K562 (cell line): ENCODE measurements around the gene CYB5D1. TPM values are rescaled to one million over a fixed set of nuclear protein-coding genes. Genes with fewer than 3 reads are reported as not detected.

Experiments used
- ARID2 ChIP-seq: fragments of 450-650 bp; IDR thresholded peaks from 2 replicates; pipeline ENCODE4 v1.6.1; 2017; ENCODE audit warnings: antibody characterized with exemption, mild to moderate bottlenecking
- ARID4B ChIP-seq: sonication (generic); formaldehyde crosslinking; IDR thresholded peaks from 2 replicates; pipeline ENCODE4 v1.8.0; 2022; ENCODE audit warnings: mild to moderate bottlenecking, missing genetic modification reagents
- BRD9 ChIP-seq: fragments of 450-650 bp; IDR thresholded peaks from 2 replicates; pipeline ENCODE4 v1.6.1; 2018; ENCODE audit warnings: low read depth; ENCODE audit not compliant: partially characterized antibody
- CTBP1 ChIP-seq: fragments of 450-650 bp; IDR thresholded peaks from 2 replicates; pipeline ENCODE4 v1.6.1; 2016; ENCODE audit warnings: borderline replicate concordance
- FOXJ2 ChIP-seq: fragments of 200-800 bp; sonication (Bioruptor generic); IDR thresholded peaks from 2 replicates; pipeline ENCODE4 v1.6.1; 2016; ENCODE audit warnings: missing genetic modification characterization, missing compliant biosample characterization
- JUND ChIP-seq, 2 experiments: IDR thresholded peaks; 2 replicates in 1 of 2; 3 replicates in 1 of 2; pipeline ENCODE4 v1.6.1; 2011; ENCODE audit warnings: borderline replicate concordance in 2 of 2, low read depth in 2 of 2, low read length in 2 of 2, improper control_type of control experiment in 1 of 2, missing biosample characterization in 1 of 2, missing genetic modification characterization in 1 of 2, missing genetic modification reagents in 1 of 2
- MYC ChIP-seq, 2 experiments: fragments of 250-450 bp in 1 of 2; sonication (Bioruptor Pico) in 1 of 2; IDR thresholded peaks; 2 replicates each; pipeline versions ENCODE4 v1.5.1 to v1.6.1; 2012 to 2021; ENCODE audit warnings: low read depth in 2 of 2, borderline replicate concordance in 1 of 2, improper control_type of control experiment in 1 of 2, low read length in 1 of 2, mild to moderate bottlenecking in 1 of 2, moderate library complexity in 1 of 2
- SIX5 ChIP-seq, 2 experiments: IDR thresholded peaks; 2 replicates each; pipeline ENCODE4 v1.6.1; 2011; ENCODE audit warnings: low read length in 2 of 2, borderline replicate concordance in 1 of 2, low read depth in 1 of 2, mild to moderate bottlenecking in 1 of 2, moderate library complexity in 1 of 2; ENCODE audit not compliant: insufficient read depth in 1 of 2
- SUPT5H ChIP-seq: fragments of 450-650 bp; IDR thresholded peaks from 2 replicates; pipeline ENCODE4 v1.6.1; 2016
- THAP7 ChIP-seq: fragments of 250-450 bp; sonication (Bioruptor Pico); IDR thresholded peaks from 2 replicates; pipeline ENCODE4 v1.5.0; 2021
- ZNF644 ChIP-seq: fragments of 200-800 bp; sonication (Bioruptor generic); IDR thresholded peaks from 2 replicates; pipeline ENCODE4 v1.6.1; 2016; ENCODE audit warnings: low read depth, missing genetic modification characterization, missing compliant biosample characterization
- ZNF76 ChIP-seq: fragments of 250-450 bp; sonication (Bioruptor Pico); IDR thresholded peaks from 2 replicates; pipeline ENCODE4 v1.4.0; 2020; ENCODE audit warnings: mild to moderate bottlenecking, moderate library complexity, borderline replicate concordance
- ZNF766 ChIP-seq: fragments of 200-800 bp; sonication (Bioruptor generic); conservative IDR thresholded peaks from 2 replicates; pipeline ENCODE4 v1.6.1; 2016; ENCODE audit warnings: missing genetic modification characterization, missing compliant biosample characterization
- polyA plus RNA-seq, 8 experiments: library from polyadenylated mRNA; depleted of rRNA in 4 of 8; stranded (reverse) in 5 of 8; unstranded in 3 of 8; fragments of >200 nt; fragmentation: Nextera tagmentation in 2 of 8; fragmentation: Illumina TruSeq in 1 of 8; extraction: Ambion mirVana in 2 of 8; extraction: Trizol in 1 of 8; gene quantifications; 2 replicates each; pipeline versions ENCODE4 v1.2.1 to v1.2.3, GENCODE V29; 2011 to 2014; ENCODE audit warnings: inconsistent platforms in 1 of 8, missing spikeins in 1 of 8
- total RNA-seq, 7 experiments: library from RNA; depleted of rRNA in 6 of 7; stranded (reverse); fragments of >200 nt in 6 of 7; fragmentation: Illumina TruSeq in 2 of 7; extraction: Trizol in 2 of 7; gene quantifications; 2 replicates each; pipeline versions ENCODE4 v1.2.1 to v1.2.3, GENCODE V29; 2011 to 2021; ENCODE audit warnings: low replicate concordance in 1 of 7
- TF ChIP-seq, protein P1 (sequence below), 2 experiments: IDR thresholded peaks; 2 replicates each; pipeline ENCODE4 v1.6.1; 2011; ENCODE audit warnings: borderline replicate concordance in 1 of 2, control low read depth in 1 of 2, low read depth in 1 of 2, low read length in 1 of 2, mild to moderate bottlenecking in 1 of 2, mixed read lengths in 1 of 2, moderate library complexity in 1 of 2; ENCODE audit not compliant: insufficient read depth in 1 of 2, insufficient read length in 1 of 2, poor library complexity in 1 of 2, severe bottlenecking in 1 of 2; ENCODE audit errors: extremely low read depth in 1 of 2
- TF ChIP-seq, protein P2 (sequence below), 2 experiments: fragments of 150-350 bp in 1 of 2; IDR thresholded peaks; 2 replicates each; pipeline ENCODE4 v1.6.1; 2012 to 2016; ENCODE audit warnings: low read depth in 2 of 2, low read length in 2 of 2, mild to moderate bottlenecking in 1 of 2, moderate library complexity in 1 of 2

The CYB5D1 gene
- total and polyA plus RNA-seq, 9 of the 15 experiments (the other 6 are each of a cell fraction or from before 2014, with no cell fraction given) = 2.4 to 7.9 (median 5.7) TPM

DNA sequence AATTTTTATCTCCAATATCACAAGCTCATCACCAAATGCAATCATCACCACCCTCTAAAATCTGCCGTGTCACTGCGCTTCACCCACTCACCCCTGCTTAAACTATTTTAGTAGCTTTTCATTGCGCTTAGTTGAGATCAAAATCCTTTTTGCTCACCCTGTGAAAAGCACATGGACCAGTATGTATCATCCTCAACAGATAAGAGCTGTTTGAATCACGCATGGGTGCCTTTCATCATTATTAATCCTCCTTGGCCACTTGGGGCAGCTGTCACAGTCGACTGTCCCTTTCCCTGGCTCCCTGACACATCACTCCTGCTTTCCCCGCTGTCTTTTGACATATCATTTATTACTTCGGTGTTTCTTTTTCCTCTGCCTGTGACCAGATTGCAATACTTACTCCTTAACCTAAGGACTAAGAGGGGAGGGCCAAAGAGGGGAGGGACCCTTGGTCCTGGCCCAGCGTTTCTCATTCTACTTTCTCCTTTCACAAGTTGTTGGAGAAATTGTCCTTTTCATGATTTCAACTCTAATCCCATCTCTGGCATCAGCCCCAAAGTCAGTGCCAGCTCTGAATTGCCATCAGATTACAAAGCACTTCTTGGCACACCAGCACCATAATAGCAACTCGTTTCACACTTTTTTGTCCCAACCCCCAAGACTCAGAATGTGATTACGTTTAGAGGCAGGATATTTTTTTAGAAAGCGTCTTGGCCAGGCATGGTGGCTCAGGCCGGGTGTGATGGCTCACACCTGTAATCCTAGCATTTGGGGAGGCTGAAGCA, 32.4 kb upstream of the CYB5D1 start (continued):
- TF ChIP-seq ARID4B (CRISPR knock-in tag) = no peak
- no peak for TF ChIP-seq SUPT5H
- peak; percentile 37; the same call in 1 of the 2 replicates for TF ChIP-seq JUND (IDR thresholded peaks at IDR 0.05; ENCODE audit: borderline replicate concordance, low read depth, low read length)
- no peak for TF ChIP-seq JUND (tag; IDR thresholded peaks at IDR 0.05; ENCODE audit: borderline replicate concordance, low read depth, low read length)
- no peak for TF ChIP-seq SIX5 (IDR thresholded peaks at IDR 0.05; ENCODE audit: borderline replicate concordance in 1 of 2, insufficient read depth in 1 of 2, low read depth in 1 of 2, low read length in 2 of 2)
- no peak for TF ChIP-seq THAP7
- no peak for TF ChIP-seq ARID2
- no peak for TF ChIP-seq ZNF766 (CRISPR knock-in tag)
- TF ChIP-seq, protein P1, sequence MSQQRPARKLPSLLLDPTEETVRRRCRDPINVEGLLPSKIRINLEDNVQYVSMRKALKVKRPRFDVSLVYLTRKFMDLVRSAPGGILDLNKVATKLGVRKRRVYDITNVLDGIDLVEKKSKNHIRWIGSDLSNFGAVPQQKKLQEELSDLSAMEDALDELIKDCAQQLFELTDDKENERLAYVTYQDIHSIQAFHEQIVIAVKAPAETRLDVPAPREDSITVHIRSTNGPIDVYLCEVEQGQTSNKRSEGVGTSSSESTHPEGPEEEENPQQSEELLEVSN (IDR thresholded peaks at IDR 0.05; ENCODE audit: borderline replicate concordance in 1 of 2, extremely low read depth in 1 of 2, insufficient read depth in 1 of 2, insufficient read length in 1 of 2, low read depth in 1 of 2, low read length in 1 of 2, poor library complexity in 1 of 2, severe bottlenecking in 1 of 2) = no peak
- no peak for TF ChIP-seq FOXJ2 (tag)
- TF ChIP-seq MYC (IDR thresholded peaks at IDR 0.05; ENCODE audit: low read depth, low read length) = peak; percentile 39; the same call in 1 of the 2 replicates
- TF ChIP-seq MYC (CRISPR knock-in tag; IDR thresholded peaks at IDR 0.05; ENCODE audit: borderline replicate concordance, low read depth) = no peak
- TF ChIP-seq CTBP1 = peak; percentile 52; the same call in 1 of the 2 replicates
- TF ChIP-seq, protein P2, sequence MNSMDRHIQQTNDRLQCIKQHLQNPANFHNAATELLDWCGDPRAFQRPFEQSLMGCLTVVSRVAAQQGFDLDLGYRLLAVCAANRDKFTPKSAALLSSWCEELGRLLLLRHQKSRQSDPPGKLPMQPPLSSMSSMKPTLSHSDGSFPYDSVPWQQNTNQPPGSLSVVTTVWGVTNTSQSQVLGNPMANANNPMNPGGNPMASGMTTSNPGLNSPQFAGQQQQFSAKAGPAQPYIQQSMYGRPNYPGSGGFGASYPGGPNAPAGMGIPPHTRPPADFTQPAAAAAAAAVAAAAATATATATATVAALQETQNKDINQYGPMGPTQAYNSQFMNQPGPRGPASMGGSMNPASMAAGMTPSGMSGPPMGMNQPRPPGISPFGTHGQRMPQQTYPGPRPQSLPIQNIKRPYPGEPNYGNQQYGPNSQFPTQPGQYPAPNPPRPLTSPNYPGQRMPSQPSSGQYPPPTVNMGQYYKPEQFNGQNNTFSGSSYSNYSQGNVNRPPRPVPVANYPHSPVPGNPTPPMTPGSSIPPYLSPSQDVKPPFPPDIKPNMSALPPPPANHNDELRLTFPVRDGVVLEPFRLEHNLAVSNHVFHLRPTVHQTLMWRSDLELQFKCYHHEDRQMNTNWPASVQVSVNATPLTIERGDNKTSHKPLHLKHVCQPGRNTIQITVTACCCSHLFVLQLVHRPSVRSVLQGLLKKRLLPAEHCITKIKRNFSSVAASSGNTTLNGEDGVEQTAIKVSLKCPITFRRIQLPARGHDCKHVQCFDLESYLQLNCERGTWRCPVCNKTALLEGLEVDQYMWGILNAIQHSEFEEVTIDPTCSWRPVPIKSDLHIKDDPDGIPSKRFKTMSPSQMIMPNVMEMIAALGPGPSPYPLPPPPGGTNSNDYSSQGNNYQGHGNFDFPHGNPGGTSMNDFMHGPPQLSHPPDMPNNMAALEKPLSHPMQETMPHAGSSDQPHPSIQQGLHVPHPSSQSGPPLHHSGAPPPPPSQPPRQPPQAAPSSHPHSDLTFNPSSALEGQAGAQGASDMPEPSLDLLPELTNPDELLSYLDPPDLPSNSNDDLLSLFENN (IDR thresholded peaks at IDR 0.05; ENCODE audit: low read depth in 2 of 2, low read length in 2 of 2) = no peak
- no peak for TF ChIP-seq BRD9
- no peak for TF ChIP-seq ZNF644 (tag)
- TF ChIP-seq ZNF76 = no peak
